Colonic mucosa (tissue), 4 donors: ENCODE results near the gene PACSIN2. TPM values are rescaled to one million over a fixed set of nuclear protein-coding genes. Genes with fewer than 3 reads are reported as not detected.

Source experiments
- DNase-seq: peaks from one replicate; pipeline ENCODE4 v3.0.0-alpha.2; 2020
- H3K27ac ChIP-seq: fragments of 200-600 bp; one replicate; pipeline ENCODE4 v1.8.0; 2021
- H3K27me3 ChIP-seq: fragments of 200-600 bp; one replicate; pipeline ENCODE4 v1.8.0; 2021
- H3K36me3 ChIP-seq: fragments of 200-600 bp; one replicate; pipeline ENCODE4 v1.8.0; 2021
- H3K4me1 ChIP-seq: fragments of 200-600 bp; one replicate; pipeline ENCODE4 v1.8.0; 2021; ENCODE audit warnings: mild to moderate bottlenecking
- H3K4me3 ChIP-seq: fragments of 200-600 bp; one replicate; pipeline ENCODE4 v1.8.0; 2021
- H3K9ac ChIP-seq, 2 donors: one replicate each; pipeline ENCODE4 v1.7.0; 2013; ENCODE audit warnings: control low read depth in 2 of 2, low read depth in 2 of 2, low read length in 2 of 2
- H3K9me3 ChIP-seq: fragments of 200-600 bp; one replicate; pipeline ENCODE4 v1.8.0; 2021
- CTCF ChIP-seq: fragments of 200-600 bp; IDR thresholded peaks from one replicate; pipeline ENCODE4 v1.8.0; 2022; ENCODE audit warnings: antibody characterized with exemption, mild to moderate bottlenecking
- intact Hi-C: fragments of 100-400 bp; cut with DNase I; formaldehyde crosslinking; loops from one replicate; pipeline ENCODE4 v1.14.1; 2022
- total RNA-seq, 2 donors: library from RNA; stranded (reverse); fragmentation: NEBNext Ultra II Directional in 1 of 2; extraction: Animal tissue kit (Norgen Biotek cat#: 25700) in 1 of 2; gene quantifications; one replicate each; pipeline ENCODE4 v1.2.1, GENCODE V29; 2021
- donor health status: healthy.
- donor health status: DM: no; HTN: no; CAD: no.
- donor health status: DM: no; HTN: no; CAD: no.

The PACSIN2 gene
- total RNA-seq, 2 donors from 2014 or later = 143 to 160 TPM

DNA sequence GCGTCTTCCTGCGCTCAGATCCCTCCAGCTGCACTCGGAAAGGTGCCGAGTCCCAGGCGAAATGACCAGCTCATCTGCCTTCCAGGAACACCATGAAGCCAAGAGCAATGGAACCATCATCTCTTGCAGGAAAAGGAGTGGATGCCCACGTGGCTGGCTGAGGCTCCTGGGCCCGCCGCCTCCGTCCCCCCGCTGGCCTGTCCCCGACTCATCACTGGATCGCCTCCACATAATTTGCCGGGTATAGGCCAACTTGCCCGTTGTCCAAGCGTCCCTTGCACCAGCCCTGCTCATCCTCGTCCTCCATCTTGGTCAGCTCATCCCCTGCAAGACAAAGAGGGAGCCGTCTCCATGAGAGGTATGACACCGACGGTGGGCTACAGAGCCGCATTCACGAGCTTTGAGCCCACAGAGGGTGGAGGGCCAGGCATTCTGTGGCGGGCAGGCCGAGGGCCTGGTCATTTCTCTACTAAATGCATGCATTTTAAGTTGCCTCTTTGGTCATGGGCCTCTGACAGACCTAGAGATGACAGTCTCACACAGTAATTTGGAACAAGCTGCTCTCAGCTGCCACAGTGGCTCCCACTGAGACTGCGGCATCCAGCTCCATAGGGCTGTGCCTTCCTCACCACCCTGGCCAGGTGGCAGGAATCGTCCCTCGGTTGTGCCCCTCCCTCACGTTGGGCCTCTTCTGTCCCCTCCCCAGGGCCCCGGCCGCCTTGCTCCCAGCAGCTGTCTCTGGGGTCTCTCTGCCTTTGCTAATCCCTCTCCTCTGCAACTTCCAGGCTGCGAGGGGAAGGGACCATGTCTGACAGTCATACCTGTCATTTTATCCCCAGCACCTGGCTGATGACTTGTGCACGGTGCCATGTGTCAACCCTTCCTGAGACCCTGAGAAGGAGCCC, 143.6 kb downstream of the PACSIN2 start:
- no peaks in the 10 kb centered on the region for H3K4me1 ChIP-seq
- H3K27ac ChIP-seq = no peak overlapping the region
- peaks cover 11% of the 10 kb centered on the region for H3K36me3 ChIP-seq
- H3K4me3 ChIP-seq = no peak overlapping the region
- H3K9ac ChIP-seq = no peak overlapping the region
- no peaks in the 10 kb centered on the region for H3K27me3 ChIP-seq
- no peaks in the 10 kb centered on the region for H3K9me3 ChIP-seq
- TF ChIP-seq CTCF = no peak
- DNase-seq = no peak
- intact Hi-C loops = no loop called here

DNA sequence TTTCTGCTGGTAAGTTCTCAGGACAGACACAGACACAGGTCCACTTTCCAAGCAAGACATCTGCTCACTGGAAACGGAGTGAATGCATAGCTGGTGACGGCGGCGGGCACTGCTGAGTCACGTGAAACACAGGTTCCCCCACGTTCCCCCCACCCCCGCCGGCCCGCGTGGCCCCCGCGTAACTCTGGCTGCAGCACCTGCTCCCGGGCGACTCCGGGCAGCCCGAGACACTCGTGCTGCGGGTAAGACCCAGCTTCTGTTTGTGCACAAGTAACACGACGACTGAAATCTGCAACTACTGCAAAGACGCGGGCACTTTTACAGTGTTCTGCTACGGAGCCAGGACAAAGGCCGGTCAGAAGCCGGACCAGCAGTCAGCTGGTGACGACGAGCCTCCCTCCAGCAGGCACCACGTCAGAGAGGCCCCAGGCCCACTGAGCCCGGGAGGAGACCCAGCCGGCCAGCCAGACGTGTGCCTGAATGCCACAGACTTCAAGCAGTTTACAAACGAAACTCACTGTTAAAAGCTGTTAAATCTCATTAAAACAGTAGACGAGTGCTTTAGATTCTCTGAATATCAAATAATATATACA, 145.0 kb downstream of the PACSIN2 start:
- H3K4me1 ChIP-seq = no peaks in the 10 kb centered on the region
- no peak overlapping the region for H3K27ac ChIP-seq
- no peak overlapping the region for H3K9ac ChIP-seq
- no peak overlapping the region for H3K4me3 ChIP-seq
- intact Hi-C loops = loop anchor here (2.0 kb wide), 1 partner anchor 165 kb away; no protein-coding TSS in a partner anchor
- no peaks in the 10 kb centered on the region for H3K9me3 ChIP-seq
- no peak for DNase-seq
- TF ChIP-seq CTCF = no peak
- H3K36me3 ChIP-seq = peaks cover 6% of the 10 kb centered on the region
- H3K27me3 ChIP-seq = no peaks in the 10 kb centered on the region

GRCh38 chr22:42869463-42869862, 145.5 kb downstream of the PACSIN2 start:
- no peak for TF ChIP-seq CTCF
- intact Hi-C loops = loop anchor here (2.0 kb wide), 1 partner anchor 165 kb away; no protein-coding TSS in a partner anchor
- no peak overlapping the region for H3K4me3 ChIP-seq
- DNase-seq = no peak
- no peak overlapping the region for H3K9ac ChIP-seq
- H3K4me1 ChIP-seq = no peaks in the 10 kb centered on the region
- H3K27me3 ChIP-seq = no peaks in the 10 kb centered on the region
- H3K27ac ChIP-seq = no peak overlapping the region
- no peaks in the 10 kb centered on the region for H3K9me3 ChIP-seq
- peaks cover 6% of the 10 kb centered on the region for H3K36me3 ChIP-seq

- Histone ChIP-seq H3K4me3 (no peak overlapping the region), H3K9ac (no peak overlapping the region), H3K36me3 (peaks cover 6% of the 10 kb centered on the region), H3K9me3 (no peaks in the 10 kb centered on the region), H3K27me3 (no peaks in the 10 kb centered on the region), H3K27ac (no peak overlapping the region), H3K4me1 (no peaks in the 10 kb centered on the region)
- DNase-seq = no peak
- TF ChIP-seq CTCF = no peak
- intact Hi-C loops = loop anchor here (2.0 kb wide), 1 partner anchor 166 kb away; no protein-coding TSS in a partner anchor
Measured at GRCh38 chr22:42868751-42869251, 146.1 kb downstream of the PACSIN2 start.

DNA sequence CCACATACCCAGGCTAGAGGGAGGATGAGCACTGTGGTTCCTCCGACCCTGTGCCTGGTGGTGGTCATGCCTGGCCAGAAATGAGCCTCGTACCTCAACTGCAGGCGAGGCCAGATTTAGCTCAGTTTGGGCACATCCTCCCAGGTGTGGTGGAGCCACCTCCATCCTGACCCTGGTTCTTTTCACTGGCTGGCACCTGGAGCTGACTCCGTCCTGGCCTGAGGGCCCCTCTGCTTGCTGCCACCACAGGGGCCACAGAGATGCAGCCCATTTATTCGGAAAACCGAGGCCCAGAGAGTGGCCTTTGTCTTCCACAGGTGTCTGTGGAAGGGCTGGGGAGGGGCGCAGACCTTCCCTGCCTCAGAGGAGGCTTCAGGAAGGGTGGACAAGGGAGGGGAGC, 148.8 kb downstream of the PACSIN2 start:
- no peak overlapping the region for H3K9ac ChIP-seq
- intact Hi-C loops = no loop called here
- H3K36me3 ChIP-seq = no peaks in the 10 kb centered on the region
- no peak overlapping the region for H3K4me3 ChIP-seq
- DNase-seq = no peak
- no peaks in the 10 kb centered on the region for H3K9me3 ChIP-seq
- H3K4me1 ChIP-seq = no peaks in the 10 kb centered on the region
- no peaks in the 10 kb centered on the region for H3K27me3 ChIP-seq
- TF ChIP-seq CTCF = no peak
- no peak overlapping the region for H3K27ac ChIP-seq
